GM10847 (cell line): ENCODE measurements around the gene CCDC120.

ENCODE experiments used
- POLR2A ChIP-seq: IDR thresholded peaks from 2 replicates; pipeline ENCODE4 v1.6.1; 2011; ENCODE audit not compliant: insufficient read length; ENCODE audit errors: extremely low read depth

CCDC120 gene

GRCh38 chrX:49058794-49059193 is at the start of gene CCDC120:
CCDC120 (plus strand) TSS chrX:49058999; CDS start chrX:49062042, 3,043 bp downstream.
- TF ChIP-seq POLR2A, result no peak

DNA sequence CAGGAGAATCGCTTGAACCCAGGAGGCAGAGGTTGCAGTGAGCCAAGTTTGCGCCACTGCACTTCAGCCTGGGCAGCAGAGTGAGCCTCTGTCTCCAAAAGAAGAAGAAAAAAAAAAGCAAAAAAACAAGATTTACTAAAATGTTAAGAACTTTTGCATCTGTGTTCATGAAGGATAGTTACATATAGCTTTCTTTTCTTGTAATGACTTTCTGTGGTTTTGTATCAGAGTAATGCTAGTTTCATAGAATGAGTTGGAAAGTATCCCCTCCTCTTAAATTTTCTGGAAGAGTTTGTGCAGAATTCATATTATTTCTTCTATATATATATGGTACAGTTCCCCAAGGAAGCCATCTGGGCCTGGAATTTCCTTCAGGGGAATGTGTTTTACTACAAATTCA is 39.7 kb upstream of the CCDC120 start:
- no peak for TF ChIP-seq POLR2A

GRCh38 chrX:49019599-49020249 is 39.1 kb upstream of the CCDC120 start:
- no peak for TF ChIP-seq POLR2A

GRCh38 chrX:49029876-49030275 is 28.9 kb upstream of the CCDC120 start:
- no peak for TF ChIP-seq POLR2A

DNA sequence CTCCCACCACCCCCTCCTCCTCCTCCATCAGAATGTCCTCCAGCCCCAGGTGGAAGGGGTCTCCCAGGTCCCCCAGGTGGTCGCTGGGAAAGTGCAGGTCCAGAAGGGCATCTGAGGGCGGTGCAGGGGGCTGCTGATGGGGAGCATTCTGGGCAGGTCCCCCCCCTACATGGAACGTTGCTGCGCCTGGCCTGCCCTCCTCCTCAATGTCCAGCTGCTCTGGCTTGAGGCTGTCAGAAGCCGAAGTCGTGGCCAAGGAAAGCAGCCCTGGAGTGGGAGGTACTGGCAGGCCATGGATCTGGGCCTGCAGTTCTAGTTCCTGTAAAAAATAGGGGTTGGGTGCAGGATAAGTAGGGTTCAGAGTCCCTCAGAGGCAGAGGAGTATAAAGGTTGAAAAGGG is 28.5 kb upstream of the CCDC120 start:
- TF ChIP-seq POLR2A, result no peak

GRCh38 chrX:49037883-49038475 is 20.8 kb upstream of the CCDC120 start:
- no peak for TF ChIP-seq POLR2A

- no peak for TF ChIP-seq POLR2A
These were observed 19.0 kb upstream of the CCDC120 start for GRCh38 chrX:49039598-49040375.

GRCh38 chrX:49040376-49040955 is 18.3 kb upstream of the CCDC120 start:
- no peak for TF ChIP-seq POLR2A

DNA sequence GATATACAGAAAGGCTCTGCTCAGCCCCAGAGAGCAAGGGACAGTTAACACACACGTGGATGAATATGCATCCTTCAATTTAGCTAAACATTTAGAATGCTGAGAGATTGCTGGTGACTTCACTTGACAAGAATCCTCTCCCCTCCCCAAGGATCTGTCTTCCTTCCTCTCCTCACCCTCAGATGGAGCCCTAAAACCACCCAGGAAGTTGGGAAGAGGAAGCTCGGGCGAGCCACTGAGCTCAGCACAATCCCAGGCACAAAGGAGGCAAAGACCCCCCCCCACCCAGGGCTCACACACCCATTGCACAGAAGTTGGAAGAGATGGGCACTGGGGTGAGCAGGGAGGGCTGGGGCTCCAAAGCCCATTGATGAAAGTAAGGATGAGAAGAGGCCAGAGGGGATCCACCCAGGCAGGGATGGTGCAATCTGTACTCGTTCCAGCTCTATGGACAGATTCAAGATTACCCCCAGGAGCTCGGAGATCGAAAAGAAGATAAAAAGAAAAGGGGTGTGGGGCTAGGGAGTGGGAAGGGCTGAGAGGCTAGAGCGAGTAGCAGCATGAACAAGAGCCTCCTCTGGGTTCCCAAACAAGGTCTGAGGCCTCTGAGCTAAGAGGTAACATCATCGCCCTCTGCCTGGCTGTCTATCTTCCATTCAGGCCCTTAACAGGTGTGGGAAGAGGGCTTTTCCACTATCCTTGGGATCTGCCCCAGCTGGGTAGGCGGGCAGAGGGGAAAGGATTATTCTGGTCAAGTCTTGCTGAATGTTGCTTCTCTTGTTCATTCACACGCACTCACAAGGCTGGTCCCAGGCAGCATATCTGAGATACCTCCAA is 16.8 kb upstream of the CCDC120 start:
- no peak for TF ChIP-seq POLR2A

- TF ChIP-seq POLR2A, result no peak
These were observed 16.1 kb upstream of the CCDC120 start for GRCh38 chrX:49042581-49043219.

DNA sequence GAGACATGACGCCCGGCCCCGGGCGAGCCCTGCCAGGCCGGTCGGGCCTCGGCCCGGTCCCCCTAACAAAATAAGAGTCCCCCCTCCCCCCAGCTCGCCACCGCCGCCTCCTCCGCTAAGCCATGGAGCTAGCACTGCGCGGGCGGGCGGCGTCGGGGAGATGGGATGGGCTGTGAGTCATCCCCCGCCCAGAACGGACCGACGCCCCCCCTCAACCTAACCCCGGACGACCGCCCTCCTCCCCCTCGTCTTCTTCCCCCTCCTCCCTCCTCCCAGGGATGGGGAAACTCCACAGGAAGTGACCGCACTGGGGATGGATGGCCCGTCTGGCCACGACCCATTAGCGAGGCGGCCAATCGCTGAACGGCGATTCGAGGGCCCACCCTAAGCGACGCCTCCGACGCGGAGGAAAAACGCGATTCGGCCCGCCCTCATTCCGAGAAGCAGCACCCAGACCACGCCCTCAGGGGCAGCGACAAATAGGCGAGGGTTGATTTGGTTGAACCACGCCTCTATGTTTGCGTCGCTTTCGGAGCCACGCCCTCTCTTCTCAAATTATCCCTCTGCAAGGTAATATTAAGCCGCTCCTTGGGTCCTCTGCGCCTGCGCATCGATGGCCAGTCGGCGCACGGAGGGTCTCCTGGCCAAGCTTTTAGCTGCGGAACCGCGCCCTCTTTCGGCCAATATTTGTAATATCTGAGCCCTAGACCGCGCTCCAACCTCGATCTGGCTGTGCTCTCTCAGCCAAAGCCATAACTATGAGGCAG is 15.4 kb upstream of the CCDC120 start, which contains the start of gene TFE3:
TSS of gene TFE3 (minus strand) at position 138 of the 767 bp plus-strand sequence. CDS start at position 7, 131 bp downstream.
- TF ChIP-seq POLR2A, result no peak

DNA sequence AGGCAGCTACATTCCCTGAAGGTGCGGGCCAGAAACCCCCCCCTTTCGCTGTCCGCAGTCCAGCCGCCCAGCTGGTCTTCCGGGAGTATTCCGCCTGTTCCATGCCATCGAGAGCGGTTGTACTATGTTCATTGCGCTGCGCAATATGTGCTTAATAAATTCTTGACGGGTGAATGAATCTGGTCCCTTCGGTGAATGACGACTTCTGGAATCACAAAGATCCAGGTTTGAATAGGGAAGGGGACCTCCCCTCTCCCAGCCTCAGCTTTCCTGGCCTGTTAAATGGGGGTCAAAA is 14.9 kb upstream of the CCDC120 start:
- no peak for TF ChIP-seq POLR2A

GRCh38 chrX:49053223-49054072 is 5.4 kb upstream of the CCDC120 start:
- no peak for TF ChIP-seq POLR2A

DNA sequence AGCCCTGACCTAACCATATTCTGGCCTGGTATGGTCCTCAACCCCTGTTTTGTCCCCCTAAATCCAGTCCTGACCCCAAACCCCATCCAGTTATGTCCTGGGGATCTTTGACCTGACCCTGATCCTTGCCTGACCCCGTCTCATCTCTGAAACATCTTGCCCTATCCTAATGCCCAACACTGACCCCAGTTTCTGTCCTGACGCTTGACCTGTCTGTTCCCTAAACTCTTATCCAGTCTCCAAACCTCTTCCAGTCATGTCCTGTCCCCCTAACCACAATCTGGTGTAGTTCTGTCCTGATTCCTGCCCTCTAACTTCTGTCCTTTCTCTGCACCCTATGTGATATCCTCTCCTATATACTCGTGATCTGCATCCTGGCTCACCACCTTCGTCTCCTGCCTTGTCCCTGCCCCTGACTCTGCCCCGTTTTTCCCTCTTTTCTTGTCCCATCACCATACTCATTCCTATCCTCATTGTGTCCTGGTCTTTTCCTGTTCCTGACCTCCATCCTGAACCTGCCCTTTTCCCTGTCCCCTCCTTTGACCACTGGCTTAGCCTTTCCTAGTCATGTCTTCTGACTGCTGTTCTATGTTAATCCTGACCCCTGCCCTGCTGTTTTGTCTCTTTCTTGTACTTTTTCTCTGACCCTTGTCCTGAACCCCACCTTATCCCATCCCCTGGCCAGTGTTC is 4.6 kb upstream of the CCDC120 start:
- no peak for TF ChIP-seq POLR2A
